Skeletal muscle tissue (tissue), 4 donors: ENCODE results near the gene PAQR8. TPM values are rescaled to one million over a fixed set of nuclear protein-coding genes. Genes with fewer than 3 reads are reported as not detected.
"Not testable (repeated sequence)": the region's sequence is repeated elsewhere in the genome, so short reads cannot be mapped to it uniquely, and the experiment has no call there.

Experiments used
- H3K27ac ChIP-seq: one replicate; pipeline ENCODE4 v1.7.0; 2013; ENCODE audit warnings: mild to moderate bottlenecking, low read depth, low read length, inconsistent platforms
- H3K27me3 ChIP-seq, 3 donors: one replicate each; pipeline ENCODE4 v1.7.0; 2013; ENCODE audit warnings: low read length in 3 of 3; ENCODE audit not compliant: control insufficient read depth in 3 of 3, insufficient read depth in 3 of 3
- H3K36me3 ChIP-seq, 3 donors: one replicate each; pipeline ENCODE4 v1.7.0; 2013; ENCODE audit warnings: low read length in 3 of 3; ENCODE audit not compliant: control insufficient read depth in 3 of 3, insufficient read depth in 3 of 3
- H3K4me1 ChIP-seq, 3 donors: one replicate each; pipeline ENCODE4 v1.7.0; 2013; ENCODE audit warnings: low read length in 3 of 3, mild to moderate bottlenecking in 3 of 3; ENCODE audit not compliant: control insufficient read depth in 3 of 3, insufficient read depth in 3 of 3
- H3K4me3 ChIP-seq, 3 donors: one replicate each; pipeline ENCODE4 v1.7.0; 2013; ENCODE audit warnings: low read length in 3 of 3
- H3K9ac ChIP-seq, 3 donors: one replicate each; pipeline ENCODE4 v1.7.0; 2013; ENCODE audit warnings: low read length in 3 of 3, mild to moderate bottlenecking in 3 of 3, moderate library complexity in 2 of 3, low read depth in 1 of 3
- H3K9me3 ChIP-seq, 3 donors: one replicate each; pipeline ENCODE4 v1.7.0; 2013; ENCODE audit warnings: low read length in 3 of 3; ENCODE audit not compliant: control insufficient read depth in 3 of 3
- total RNA-seq: library from RNA; depleted of rRNA; stranded (reverse); fragments of >200 nt; gene quantifications from one replicate; pipeline ENCODE4 v1.2.3, GENCODE V29; 2014
- donor health status: Osteomylitis.

The PAQR8 gene
- total RNA-seq, 1 donor from 2014 or later = 6.3 TPM

- Histone ChIP-seq H3K27ac (no peak overlapping the region), H3K9ac (no peak overlapping the region), H3K9me3 (no peaks in the 10 kb centered on the region), H3K4me1 (no peaks in the 10 kb centered on the region), H3K27me3 (no peaks in the 10 kb centered on the region), H3K4me3 (no peak overlapping the region), H3K36me3 (no peaks in the 10 kb centered on the region)
Observed at GRCh38 chr6:52374247-52374646, 12.3 kb downstream of the PAQR8 start.

- Histone ChIP-seq H3K9me3 (no peaks in the 10 kb centered on the region), H3K27me3 (no peaks in the 10 kb centered on the region), H3K36me3 (no peaks in the 10 kb centered on the region), H3K9ac (no peak overlapping the region), H3K4me1 (no peaks in the 10 kb centered on the region), H3K4me3 (no peak overlapping the region), H3K27ac (no peak overlapping the region)
Observed at GRCh38 chr6:52375780-52376556, 14.0 kb downstream of the PAQR8 start.

GRCh38 chr6:52376763-52377162, 14.8 kb downstream of the PAQR8 start:
- no peaks in the 10 kb centered on the region for H3K9me3 ChIP-seq
- no peaks in the 10 kb centered on the region for H3K36me3 ChIP-seq
- no peaks in the 10 kb centered on the region for H3K27me3 ChIP-seq
- no peak overlapping the region for H3K4me3 ChIP-seq
- no peak overlapping the region for H3K27ac ChIP-seq
- no peaks in the 10 kb centered on the region for H3K4me1 ChIP-seq
- H3K9ac ChIP-seq = no peak overlapping the region

DNA sequence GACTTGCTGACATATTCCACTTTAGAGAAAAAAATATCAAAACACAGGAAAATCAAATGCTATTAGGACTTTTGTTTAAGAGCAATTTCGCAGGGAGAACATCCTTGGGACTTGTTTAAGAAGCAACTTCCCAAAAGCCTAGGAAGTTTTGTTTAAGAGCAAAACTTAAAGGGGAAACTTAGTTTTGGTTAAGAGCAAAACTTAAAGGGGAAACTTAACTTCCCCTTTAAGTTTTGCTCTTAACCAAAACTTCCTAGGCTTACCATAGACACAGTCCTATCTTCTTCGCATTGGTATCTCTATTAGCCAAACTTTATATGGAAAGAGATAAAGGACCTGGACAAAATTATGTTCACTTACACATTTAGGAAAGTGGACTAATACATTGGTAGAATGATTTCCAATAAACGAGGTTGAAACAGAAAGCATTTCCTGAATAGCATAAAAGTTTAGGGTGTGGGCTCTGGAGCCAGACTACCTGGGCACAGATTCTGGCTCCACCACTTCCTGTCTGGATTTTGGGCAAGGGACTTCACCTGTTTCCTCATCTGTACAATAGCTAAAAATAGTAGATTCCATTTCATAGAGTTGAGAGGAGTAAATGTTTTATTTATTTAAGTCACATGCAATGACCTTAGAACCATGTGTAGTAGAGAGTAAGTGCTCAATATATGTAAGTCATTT, 15.7 kb downstream of the PAQR8 start:
- Histone ChIP-seq H3K36me3 (no peaks in the 10 kb centered on the region), H3K4me3 (no peak overlapping the region), H3K27me3 (no peaks in the 10 kb centered on the region), H3K4me1 (no peaks in the 10 kb centered on the region), H3K27ac (no peak overlapping the region), H3K9ac (no peak overlapping the region), H3K9me3 (no peaks in the 10 kb centered on the region)

GRCh38 chr6:52381249-52381648, 19.3 kb downstream of the PAQR8 start:
- Histone ChIP-seq H3K4me1 (no peaks in the 10 kb centered on the region), H3K9ac (no peak overlapping the region), H3K4me3 (no peak overlapping the region), H3K36me3 (no peaks in the 10 kb centered on the region), H3K9me3 (no peaks in the 10 kb centered on the region), H3K27me3 (no peaks in the 10 kb centered on the region), H3K27ac (no peak overlapping the region)

DNA sequence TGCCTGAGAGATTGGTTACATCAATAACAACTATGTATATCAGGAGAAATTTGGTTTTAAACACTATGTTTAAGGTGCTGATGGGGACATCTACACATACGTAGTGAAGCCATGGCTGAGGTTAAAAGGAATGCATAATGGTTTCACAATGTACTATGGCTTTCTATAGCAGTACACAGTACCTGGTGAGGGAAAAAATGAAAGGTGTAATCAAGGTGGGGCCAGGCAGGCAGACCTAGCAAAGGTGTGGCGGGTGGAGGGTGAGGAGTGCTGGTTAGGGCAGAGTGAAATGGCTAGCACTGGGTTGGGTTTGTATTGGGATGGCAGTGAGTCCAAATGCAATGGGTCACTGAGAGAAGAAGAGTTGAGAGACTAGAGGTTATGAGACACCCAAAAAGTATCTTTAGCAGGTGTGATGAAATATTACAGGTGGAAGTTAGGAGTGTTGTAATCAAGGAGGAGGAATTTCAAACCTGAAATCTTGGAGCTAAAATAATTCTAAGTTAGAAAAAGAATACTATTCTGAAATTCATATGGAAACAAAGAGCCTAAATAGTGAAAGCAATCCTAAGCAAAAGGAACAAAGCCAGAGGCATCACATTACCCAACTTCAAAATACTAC, 22.3 kb downstream of the PAQR8 start:
- H3K27me3 ChIP-seq = no peaks in the 10 kb centered on the region
- H3K36me3 ChIP-seq = no peaks in the 10 kb centered on the region
- H3K9ac ChIP-seq = no peak overlapping the region
- H3K27ac ChIP-seq = no peak overlapping the region
- H3K4me1 ChIP-seq = no peaks in the 10 kb centered on the region
- no peak overlapping the region for H3K4me3 ChIP-seq
- no peaks in the 10 kb centered on the region for H3K9me3 ChIP-seq

DNA sequence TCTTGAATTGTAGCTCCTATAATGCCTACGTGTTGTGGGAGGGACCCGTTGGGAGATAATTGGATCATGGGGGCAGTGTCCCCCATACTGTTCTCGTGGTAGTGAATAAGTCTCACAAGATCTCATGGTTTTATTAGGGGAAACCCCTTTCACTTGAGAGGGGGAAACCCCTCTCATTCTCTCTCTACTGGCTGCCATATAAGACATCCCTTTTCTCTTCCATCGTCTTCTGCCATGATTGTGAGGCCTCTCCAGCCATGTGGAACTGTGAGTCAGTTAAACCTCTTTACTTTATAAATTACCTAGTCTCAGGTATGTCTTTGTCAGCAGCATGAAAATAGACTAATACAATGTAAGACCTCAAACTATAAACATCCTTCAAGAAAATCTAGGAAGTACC, 23.1 kb downstream of the PAQR8 start:
- H3K4me3 ChIP-seq = no peak overlapping the region
- no peaks in the 10 kb centered on the region for H3K9me3 ChIP-seq
- peaks cover 0 to 3% (median 0%) of the 10 kb centered on the region in 3 donors for H3K4me1 ChIP-seq
- H3K27ac ChIP-seq = no peak overlapping the region
- H3K27me3 ChIP-seq = no peaks in the 10 kb centered on the region
- H3K36me3 ChIP-seq = no peaks in the 10 kb centered on the region
- no peak overlapping the region for H3K9ac ChIP-seq

- H3K4me3 ChIP-seq, H3K27ac ChIP-seq, H3K9me3 ChIP-seq, H3K9ac ChIP-seq, H3K4me1 ChIP-seq, H3K27me3 ChIP-seq, H3K36me3 ChIP-seq: not testable (repeated sequence)
Observed at GRCh38 chr6:52388119-52388518, 26.2 kb downstream of the PAQR8 start.

DNA sequence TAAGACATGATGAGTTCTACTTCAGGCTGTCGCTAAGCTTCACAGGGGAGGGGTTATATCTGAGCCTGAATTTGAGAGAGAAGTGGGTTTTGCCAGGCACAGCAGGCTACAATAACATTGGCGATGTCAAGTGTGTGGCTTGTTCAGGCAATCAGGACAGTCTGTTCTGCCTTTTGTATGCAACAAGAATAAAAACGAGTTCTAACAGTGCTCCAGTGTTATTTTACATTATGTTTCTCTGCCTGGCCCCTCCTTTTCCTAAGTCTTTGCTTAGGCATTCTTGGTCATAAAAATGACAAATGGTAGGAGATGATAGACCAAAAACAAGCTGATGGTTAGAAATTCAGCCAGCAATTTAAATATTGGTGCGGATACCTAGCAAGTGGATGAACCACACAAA, 26.8 kb downstream of the PAQR8 start:
- Histone ChIP-seq H3K9me3 (no peaks in the 10 kb centered on the region), H3K27me3 (no peaks in the 10 kb centered on the region), H3K4me1 (peaks cover 0 to 3% (median 0%) of the 10 kb centered on the region in 3 donors), H3K27ac (no peak overlapping the region), H3K4me3 (no peak overlapping the region), H3K36me3 (no peaks in the 10 kb centered on the region), H3K9ac (no peak overlapping the region)

DNA sequence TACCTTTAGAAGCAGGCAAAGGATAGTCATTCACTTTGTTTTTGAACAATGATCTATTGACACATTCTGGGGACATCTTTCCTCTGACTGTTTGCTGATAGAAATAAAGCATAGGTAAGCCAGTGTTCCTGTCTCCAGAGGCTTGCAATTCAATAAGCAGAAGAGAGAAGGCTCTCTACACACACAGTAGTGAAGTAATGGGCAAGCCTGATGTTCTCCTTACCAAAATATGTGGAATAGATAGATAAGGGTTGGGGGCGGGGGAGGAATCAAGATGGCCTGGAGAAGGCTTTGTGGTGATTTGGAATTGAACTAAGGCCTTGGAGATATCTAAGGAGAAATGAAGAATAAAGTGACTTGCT, 27.3 kb downstream of the PAQR8 start:
- H3K36me3 ChIP-seq = no peaks in the 10 kb centered on the region
- H3K27me3 ChIP-seq = no peaks in the 10 kb centered on the region
- H3K9ac ChIP-seq = no peak overlapping the region
- peaks cover 0 to 3% (median 0%) of the 10 kb centered on the region in 3 donors for H3K4me1 ChIP-seq
- no peak overlapping the region for H3K4me3 ChIP-seq
- no peaks in the 10 kb centered on the region for H3K9me3 ChIP-seq
- no peak overlapping the region for H3K27ac ChIP-seq
